NCI-H1105 (cell line): ENCODE measurements around the gene DHCR7.

Experiments
- DNase-seq: peaks from one replicate; lab custom pipeline; 2025; lab: John Stamatoyannopoulos, UW

Gene DHCR7

DNA sequence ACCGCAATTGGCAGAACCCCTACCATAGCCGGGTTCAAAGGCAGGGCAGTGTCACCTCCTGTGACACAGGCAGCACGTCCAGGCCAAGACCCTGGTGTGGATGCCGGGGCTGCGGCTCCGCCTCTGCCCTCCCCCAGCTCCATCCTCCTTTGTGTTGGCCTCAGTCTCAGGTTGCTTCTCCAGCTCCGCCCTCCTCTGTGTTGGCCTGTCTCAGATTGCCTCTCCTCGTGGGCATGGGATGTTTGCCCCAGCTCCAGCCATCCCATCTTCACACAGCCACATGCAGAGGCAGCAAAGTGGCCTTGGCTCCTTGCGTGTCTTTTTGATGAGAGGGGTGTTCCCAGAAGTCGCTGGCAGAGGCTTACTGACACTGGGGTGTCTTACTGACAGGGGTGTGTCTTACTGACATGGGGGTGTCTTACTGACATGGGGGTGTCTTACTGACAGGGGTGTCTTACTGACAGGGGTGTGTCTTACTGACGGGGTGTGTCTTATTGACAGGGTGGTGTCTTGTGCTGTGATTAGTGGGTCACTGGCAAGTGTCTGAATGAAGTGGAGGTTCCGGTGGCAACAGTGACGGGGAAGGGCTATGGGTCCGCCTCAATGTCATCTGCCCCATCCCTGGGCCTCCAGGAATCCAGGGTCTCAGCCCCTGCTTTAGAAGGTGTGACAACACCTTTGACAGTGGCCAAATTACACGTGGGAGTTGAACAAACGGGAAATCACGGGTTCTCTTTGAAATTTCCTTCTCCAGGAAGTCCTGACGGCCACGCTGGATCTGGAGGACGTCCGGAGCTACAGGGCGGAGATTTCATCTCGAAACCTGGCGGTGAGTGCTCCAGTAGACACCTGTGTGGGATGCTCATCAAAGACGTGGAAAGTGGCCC is 29.7 kb upstream of the DHCR7 start:
- DNase-seq, result no peak

DNA sequence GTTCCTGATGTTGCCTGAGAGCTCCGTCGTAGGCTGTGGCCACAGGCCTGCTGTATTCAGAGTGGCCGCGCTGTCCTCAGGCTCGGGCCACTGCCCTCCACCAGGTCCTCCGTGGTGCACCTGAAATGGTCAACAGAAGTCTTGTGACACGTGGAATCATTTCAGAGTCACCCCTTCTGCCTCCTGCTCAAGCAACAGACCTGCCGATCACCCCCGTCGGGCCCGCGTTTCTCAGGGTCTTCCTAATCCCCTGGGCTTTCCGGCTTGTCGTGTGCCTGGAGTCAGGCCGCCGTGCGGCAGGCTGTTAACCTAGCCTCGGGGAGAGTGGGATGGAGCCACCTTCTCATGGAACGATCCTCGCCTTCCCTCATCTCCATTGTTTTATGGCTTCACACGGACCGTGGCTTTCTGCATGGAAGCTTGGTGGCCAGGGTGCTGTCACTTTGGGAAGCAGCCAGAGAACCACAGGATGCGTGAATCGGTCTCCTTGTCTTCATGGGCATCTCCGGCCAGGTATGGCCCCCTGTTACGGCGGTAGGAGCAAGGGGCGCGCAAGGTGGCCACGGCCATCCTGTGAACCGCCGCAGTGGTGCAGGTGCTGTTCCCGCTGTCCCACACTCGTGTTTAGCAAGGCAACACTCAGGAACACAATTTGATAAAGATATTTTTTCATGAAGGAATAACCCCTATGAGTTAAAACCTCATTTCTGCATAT is 28.9 kb upstream of the DHCR7 start:
- DNase-seq, result no peak

DNA sequence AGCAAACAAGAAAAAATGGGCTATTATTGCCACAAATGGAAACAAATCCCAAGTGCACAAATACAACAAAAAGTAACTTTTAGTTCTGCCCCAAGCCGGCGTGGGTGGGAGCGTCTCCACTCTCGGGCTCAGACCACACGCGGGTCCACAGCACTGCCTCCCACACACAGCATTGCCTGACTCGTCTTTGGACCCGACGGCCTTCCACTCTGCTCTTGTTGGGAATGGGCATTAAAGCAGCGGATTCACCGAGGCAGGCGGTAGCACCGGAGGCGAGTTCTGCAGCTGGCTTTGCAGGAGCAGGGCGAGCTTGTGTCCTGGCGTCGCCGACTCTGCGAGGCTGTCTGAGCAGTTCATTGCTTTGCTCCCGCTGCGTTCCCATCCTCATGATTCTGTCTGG is 27.8 kb upstream of the DHCR7 start:
- DNase-seq, result no peak

- no peak for DNase-seq
Observed at GRCh38 chr11:71474771-71475483, 26.7 kb upstream of the DHCR7 start.

DNA sequence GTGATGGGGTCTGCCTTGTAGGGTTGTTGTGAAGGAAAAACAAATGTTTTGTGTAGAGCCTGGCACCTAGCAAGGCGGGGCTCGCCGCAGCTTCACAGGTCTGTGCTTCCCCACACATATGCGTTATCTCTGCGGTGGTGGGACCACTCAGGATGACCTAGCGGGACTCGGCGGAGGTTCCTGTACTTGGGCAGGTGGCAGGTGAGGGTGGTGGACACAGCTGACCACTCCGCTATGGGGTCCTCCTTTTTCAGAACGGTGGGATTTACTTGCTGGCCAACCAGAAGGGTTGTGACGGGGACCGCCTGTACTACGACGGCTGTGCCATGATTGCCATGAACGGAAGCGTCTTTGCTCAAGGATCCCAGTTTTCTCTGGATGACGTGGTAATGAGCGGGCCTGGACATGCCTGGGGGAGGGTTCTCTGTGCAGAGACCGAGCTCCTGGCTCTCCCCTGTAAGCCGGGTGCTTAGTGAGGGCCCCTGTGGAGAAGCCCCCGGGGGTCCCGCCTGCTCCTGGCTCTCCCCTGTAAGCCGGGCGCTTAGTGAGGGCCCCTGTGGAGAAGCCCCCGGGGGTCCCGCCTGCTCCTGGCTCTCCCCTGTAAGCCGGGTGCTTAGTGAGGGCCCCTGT is 26.1 kb upstream of the DHCR7 start:
- no peak for DNase-seq

DNA sequence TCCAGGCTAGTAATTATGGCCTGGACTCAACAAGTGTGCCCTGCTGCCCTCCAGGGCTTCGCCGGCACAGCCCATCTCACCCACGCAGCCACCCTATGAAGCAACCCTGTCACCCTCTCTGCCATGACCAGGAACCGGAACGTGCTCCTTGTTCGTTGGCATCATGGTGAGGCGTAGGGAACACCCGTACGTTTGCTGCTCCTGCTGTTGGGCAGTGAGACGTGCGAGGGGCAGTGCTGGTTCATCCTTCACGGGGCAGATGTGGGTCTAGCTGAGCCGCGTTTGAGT is 25.5 kb upstream of the DHCR7 start:
- DNase-seq, result no peak

GRCh38 chr11:71472941-71473792 is 25.0 kb upstream of the DHCR7 start:
- no peak for DNase-seq

DNA sequence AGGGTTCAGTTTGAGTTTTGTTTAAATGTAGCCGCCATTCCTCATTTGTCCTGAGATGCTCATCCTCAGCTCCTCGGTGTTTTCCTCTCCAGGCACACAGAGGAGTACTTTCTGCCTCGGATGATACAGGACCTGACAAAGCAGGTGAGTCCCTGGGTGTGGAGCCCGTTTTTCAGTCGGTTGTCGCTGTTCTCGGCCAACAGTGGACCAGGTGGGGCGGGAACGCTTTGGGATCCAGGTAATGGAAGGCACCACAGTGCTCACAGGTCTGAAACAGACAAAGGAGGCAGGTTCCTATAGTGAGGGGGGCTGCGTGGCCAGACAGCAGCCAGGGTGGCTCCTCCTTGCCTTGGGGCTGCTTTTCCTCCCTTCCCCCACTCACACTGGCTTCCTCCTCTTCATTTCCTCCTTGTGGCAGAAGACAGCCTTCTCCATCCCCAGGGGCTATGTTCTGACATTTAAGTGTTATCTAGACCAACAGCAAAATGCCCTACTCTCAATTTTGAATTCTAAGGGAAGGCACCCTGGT is 24.2 kb upstream of the DHCR7 start:
- no peak for DNase-seq

- no peak for DNase-seq
Observed at GRCh38 chr11:71470946-71471345, 22.8 kb upstream of the DHCR7 start.

DNA sequence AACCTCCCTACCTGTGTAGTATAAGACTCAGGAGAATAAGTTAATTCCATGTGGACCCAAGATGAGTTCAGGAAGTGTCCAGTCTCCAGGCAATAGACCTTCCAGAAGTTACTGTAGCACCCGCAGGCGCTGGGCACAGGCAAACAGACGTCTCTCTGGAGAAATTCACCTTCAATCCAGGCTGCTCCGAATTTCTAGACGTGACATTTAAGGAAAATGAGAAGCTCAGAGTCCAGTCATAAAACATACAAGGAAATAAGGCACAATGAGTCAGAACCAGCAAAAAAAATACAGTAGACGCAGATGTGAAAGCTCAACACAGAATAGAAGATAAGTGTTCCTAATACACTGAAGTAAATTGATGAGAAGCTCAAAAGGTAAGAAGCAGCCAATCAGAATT is 19.0 kb upstream of the DHCR7 start:
- no peak for DNase-seq

GRCh38 chr11:71466358-71466757 is 18.2 kb upstream of the DHCR7 start:
- DNase-seq, result no peak

GRCh38 chr11:71465054-71465453 is 16.9 kb upstream of the DHCR7 start:
- no peak for DNase-seq

DNA sequence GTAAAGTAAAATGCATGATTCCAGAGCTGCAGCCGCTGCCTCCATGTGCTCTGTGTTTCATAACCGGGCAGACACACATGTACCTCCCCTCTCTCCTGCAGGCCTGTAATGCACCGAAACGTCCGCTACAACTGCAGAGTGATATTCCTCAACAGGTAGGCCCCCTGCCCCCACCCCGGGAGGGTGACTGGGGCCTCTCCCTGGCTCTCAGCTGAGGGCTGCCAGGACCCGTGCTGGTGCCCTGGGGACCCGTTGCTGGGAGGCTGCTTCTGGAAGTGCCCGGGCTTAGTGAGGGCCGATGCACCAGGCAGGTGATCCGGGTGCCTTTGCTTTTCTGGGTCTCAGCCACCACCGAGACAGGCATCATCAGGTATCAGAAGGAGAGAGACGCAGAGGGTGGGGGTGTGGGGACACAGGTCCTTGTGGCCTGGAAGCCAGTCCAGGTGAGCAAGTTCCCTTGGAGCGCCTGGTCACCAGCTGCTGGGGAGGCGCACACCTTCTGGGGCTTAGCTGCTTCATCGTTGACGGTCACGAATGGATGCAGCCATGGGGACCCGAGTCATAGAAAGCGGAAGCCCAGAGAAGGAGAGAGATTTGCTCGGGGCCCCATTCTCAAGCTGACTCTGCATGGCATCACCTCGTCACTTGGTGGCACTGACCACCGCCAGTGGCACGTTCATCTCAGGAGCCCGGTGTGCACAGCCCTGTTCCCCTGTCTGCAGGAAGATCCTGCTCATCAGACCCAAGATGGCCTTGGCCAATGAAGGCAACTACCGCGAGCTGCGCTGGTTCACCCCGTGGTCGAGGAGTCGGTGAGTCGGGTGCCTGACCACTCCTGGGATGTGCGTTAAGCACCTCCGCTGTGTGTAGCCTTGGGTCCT is 15.4 kb upstream of the DHCR7 start:
- DNase-seq, result no peak

GRCh38 chr11:71462726-71463125 is 14.5 kb upstream of the DHCR7 start:
- no peak for DNase-seq

DNA sequence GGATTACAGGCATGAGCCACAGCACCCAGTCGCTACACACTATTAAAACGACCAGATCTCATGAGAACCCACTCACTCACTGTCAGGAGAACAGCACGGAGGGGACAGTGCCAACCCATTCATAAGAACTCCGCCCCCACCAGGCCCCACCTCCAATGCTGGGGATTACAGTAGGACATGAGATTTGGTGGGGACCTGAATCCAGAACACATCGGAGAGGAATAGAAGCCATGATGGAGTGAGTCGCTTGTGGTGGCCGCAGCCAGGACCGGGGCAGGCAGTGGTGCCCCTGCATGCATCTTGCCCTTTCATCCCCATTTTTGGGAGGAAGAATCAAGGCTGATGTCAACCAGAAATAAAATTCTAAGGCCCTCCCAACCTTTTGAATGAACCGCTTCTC is 13.5 kb upstream of the DHCR7 start:
- no peak for DNase-seq

DNA sequence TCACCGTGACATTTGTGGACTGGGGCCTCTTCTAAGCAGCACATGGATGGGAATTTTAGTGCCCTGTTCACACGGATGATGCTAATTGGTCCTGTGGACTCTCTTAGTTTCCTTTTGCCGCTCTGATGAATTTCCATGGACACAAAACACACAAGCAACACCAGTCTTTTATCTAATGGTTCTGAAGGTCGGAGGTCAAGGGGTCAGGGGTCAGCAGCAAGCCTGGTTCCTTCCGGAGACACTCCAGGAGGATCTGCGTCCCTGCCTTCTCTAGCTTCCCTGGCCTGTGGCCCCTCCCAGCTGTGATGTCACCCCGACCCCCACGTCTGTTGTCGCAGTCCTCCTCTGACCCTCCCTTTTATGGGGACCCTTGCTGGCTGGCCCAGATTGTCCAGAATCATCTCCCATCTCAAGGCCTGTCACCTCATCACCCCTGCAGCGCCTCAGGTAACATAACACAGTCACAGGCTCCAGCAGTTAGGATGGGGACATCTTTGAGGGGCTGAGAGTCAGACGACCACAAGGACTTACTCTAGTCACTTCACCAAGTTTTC is 11.7 kb upstream of the DHCR7 start:
- no peak for DNase-seq

DNA sequence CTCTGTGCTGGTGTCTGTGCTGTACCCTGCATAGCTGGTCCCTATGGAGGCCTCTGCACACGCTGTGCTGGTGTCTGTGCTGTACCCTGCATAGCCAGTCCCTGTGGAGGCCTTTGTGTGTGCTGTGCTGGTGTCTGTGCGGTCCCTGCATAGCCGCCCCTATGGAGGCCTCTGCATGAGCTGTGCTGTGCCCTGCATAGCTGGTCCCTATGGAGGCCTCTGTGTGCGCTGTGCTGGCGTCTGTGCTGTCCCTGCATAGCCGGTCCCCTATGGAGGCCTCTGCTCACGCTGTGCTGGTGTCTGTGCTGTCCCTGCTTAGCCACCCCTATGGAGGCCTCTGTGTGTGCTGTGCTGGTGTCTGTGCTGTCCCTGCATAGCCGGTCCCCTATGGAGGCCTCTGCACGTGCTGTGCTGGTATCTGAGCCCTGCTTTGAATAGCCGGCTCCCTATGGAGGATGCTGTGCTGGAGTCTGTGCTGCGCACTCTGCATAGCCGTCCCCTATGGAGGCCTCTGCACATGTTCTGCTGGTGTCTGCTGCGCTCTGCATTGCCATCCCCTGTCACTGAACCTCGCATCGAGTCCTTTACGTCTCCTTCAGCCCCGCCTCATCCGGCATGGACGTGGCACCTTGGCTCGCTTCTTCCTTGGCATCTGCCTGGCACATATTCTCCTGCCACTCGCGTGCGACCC is 11.0 kb upstream of the DHCR7 start:
- no peak for DNase-seq

- no peak for DNase-seq
Observed at GRCh38 chr11:71458146-71459070, 10.2 kb upstream of the DHCR7 start.
